ENCODE data around the gene SFT2D2. TPM values are rescaled to one million over a fixed set of nuclear protein-coding genes. Genes with fewer than 3 reads are reported as not detected.

Gene SFT2D2
- total and polyA plus RNA-seq, 8 donors = 1.4 to 61.3 (median 10.7) TPM

- Histone ChIP-seq H3K9me3 (no peaks in the 10 kb centered on the region), H3K4me3 (no peak overlapping the region), H3K27me3 (no peaks in the 10 kb centered on the region), H3K36me3 (peaks cover 0 to 22% (median 9%) of the 10 kb centered on the region in 4 donors), H3K27ac (no peak overlapping the region), H3K4me1 (peaks cover 0 to 4% (median 0%) of the 10 kb centered on the region in 4 donors)
- intact Hi-C loops (cut with DNase I; ENCODE audit: low total_unique reads) = no loop called here
- DNase-seq = no peak
- WGBS, 5 donors = 96 to 100% (median 100%) methylated on average over 1 of the region's 1 CpG; no CpG with 5 or more reads in 1 of the 5 donors
- TF ChIP-seq CTCF (IDR thresholded peaks at IDR 0.05) (no peak), EP300 (IDR thresholded peaks at IDR 0.05) (no peak), POLR2AphosphoS5 (IDR thresholded peaks at IDR 0.05) (no peak), POLR2A (IDR thresholded peaks at IDR 0.05) (no peak)
Observed at GRCh38 chr1:168265596-168265995, 39.8 kb downstream of the SFT2D2 start.

GRCh38 chr1:168266644-168267186 lies 40.9 kb downstream of the SFT2D2 start:
- no peak for DNase-seq
- 72 to 95% (median 85%) methylated on average over 6 of the region's 6 CpGs for WGBS, 5 donors
- no peak for TF ChIP-seq EP300 (IDR thresholded peaks at IDR 0.05)
- no peak for TF ChIP-seq CTCF (IDR thresholded peaks at IDR 0.05)
- no peak for TF ChIP-seq POLR2A (IDR thresholded peaks at IDR 0.05)
- TF ChIP-seq POLR2AphosphoS5 (IDR thresholded peaks at IDR 0.05) = no peak

DNA sequence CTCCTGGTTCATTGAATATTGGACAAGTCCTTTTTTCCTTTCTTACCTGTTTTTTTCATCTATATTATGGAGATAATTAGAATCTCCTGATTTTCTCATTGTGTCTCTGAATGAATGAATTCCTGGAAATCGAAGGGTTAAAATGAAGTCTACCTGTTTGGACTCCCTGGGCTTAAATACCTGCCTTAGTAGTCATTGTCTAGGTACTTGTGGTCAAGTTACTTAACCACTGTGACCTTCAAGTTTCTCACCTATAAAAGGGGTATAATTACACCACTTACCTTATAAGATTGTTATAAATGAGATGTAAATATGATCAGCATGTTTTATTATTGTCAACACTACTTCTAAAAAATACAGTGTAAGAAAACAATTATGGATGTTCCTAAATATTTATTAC lies 45.8 kb downstream of the SFT2D2 start:
- intact Hi-C loops (cut with DNase I; ENCODE audit: low total_unique reads) = no loop called here
- H3K4me3 ChIP-seq = no peak overlapping the region
- no peaks in the 10 kb centered on the region for H3K36me3 ChIP-seq
- no peak for DNase-seq
- H3K27me3 ChIP-seq = no peaks in the 10 kb centered on the region
- WGBS, 5 donors = 84 to 96% (median 89%) methylated on average over 1 of the region's 1 CpG
- TF ChIP-seq POLR2A (IDR thresholded peaks at IDR 0.05) (no peak), EP300 (IDR thresholded peaks at IDR 0.05) (no peak), CTCF (IDR thresholded peaks at IDR 0.05) (no peak), POLR2AphosphoS5 (IDR thresholded peaks at IDR 0.05) (no peak)
- peaks cover 0 to 5% (median 0%) of the 10 kb centered on the region in 4 donors for H3K9me3 ChIP-seq
- no peaks in the 10 kb centered on the region for H3K4me1 ChIP-seq
- H3K27ac ChIP-seq = no peak overlapping the region

More at GRCh38 chr1:168266644-168267186, 40.9 kb downstream of the SFT2D2 start:
- intact Hi-C loops (cut with DNase I; ENCODE audit: low total_unique reads) = no loop called here
- Histone ChIP-seq H3K36me3 (peaks cover 0 to 19% (median 9%) of the 10 kb centered on the region in 4 donors), H3K27ac (no peak overlapping the region), H3K9me3 (no peaks in the 10 kb centered on the region), H3K4me3 (no peak overlapping the region), H3K27me3 (no peaks in the 10 kb centered on the region), H3K4me1 (peaks cover 0 to 1% (median 0%) of the 10 kb centered on the region in 4 donors)

GRCh38 chr1:168273575-168273974 lies 47.8 kb downstream of the SFT2D2 start:
- WGBS, 5 donors = 49 to 85% (median 59%) methylated on average over 1 of the region's 1 CpG
- Histone ChIP-seq H3K27me3 (no peaks in the 10 kb centered on the region), H3K9me3 (peaks cover 0 to 13% (median 0%) of the 10 kb centered on the region in 4 donors), H3K36me3 (no peaks in the 10 kb centered on the region), H3K4me3 (no peak overlapping the region), H3K4me1 (no peaks in the 10 kb centered on the region), H3K27ac (no peak overlapping the region)
- TF ChIP-seq POLR2A (IDR thresholded peaks at IDR 0.05) (no peak), CTCF (IDR thresholded peaks at IDR 0.05) (no peak), POLR2AphosphoS5 (IDR thresholded peaks at IDR 0.05) (no peak), EP300 (IDR thresholded peaks at IDR 0.05) (no peak)
- DNase-seq = no peak
- intact Hi-C loops (cut with DNase I; ENCODE audit: low total_unique reads) = no loop called here

Measured in stomach (tissue), 9 donors.